Gastroesophageal sphincter (tissue), 3 donors: ENCODE measurements around the gene TMEM135.
"Not testable (repeated sequence)": the region's sequence is repeated elsewhere in the genome, so short reads cannot be mapped to it uniquely, and the experiment has no call there.

ENCODE experiments used
- EP300 ChIP-seq: sonication (generic); formaldehyde crosslinking; IDR thresholded peaks from one replicate; pipeline ENCODE4 v1.6.1; 2017; ENCODE audit warnings: antibody characterized with exemption, mild to moderate bottlenecking
- POLR2AphosphoS5 ChIP-seq: sonication (generic); formaldehyde crosslinking; IDR thresholded peaks from one replicate; pipeline ENCODE4 v1.6.1; 2017; ENCODE audit warnings: antibody characterized with exemption
- TF ChIP-seq, protein P1 (sequence below), 4 experiments: fragments of 200-600 bp in 2 of 4; fragments of 450-650 bp in 2 of 4; sonication (generic) in 1 of 4; IDR thresholded peaks; one replicate each; pipeline ENCODE4 v1.5.1; 2017 to 2019; ENCODE audit warnings: antibody characterized with exemption in 4 of 4, mild to moderate bottlenecking in 2 of 4, moderate library complexity in 2 of 4

- TF ChIP-seq, protein P1, sequence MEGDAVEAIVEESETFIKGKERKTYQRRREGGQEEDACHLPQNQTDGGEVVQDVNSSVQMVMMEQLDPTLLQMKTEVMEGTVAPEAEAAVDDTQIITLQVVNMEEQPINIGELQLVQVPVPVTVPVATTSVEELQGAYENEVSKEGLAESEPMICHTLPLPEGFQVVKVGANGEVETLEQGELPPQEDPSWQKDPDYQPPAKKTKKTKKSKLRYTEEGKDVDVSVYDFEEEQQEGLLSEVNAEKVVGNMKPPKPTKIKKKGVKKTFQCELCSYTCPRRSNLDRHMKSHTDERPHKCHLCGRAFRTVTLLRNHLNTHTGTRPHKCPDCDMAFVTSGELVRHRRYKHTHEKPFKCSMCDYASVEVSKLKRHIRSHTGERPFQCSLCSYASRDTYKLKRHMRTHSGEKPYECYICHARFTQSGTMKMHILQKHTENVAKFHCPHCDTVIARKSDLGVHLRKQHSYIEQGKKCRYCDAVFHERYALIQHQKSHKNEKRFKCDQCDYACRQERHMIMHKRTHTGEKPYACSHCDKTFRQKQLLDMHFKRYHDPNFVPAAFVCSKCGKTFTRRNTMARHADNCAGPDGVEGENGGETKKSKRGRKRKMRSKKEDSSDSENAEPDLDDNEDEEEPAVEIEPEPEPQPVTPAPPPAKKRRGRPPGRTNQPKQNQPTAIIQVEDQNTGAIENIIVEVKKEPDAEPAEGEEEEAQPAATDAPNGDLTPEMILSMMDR (IDR thresholded peaks at IDR 0.05) = not testable (repeated sequence)
- TF ChIP-seq POLR2AphosphoS5, EP300: not testable (repeated sequence)
Measured at GRCh38 chr11:87271951-87272350, 234.2 kb downstream of the TMEM135 start.
